MM.1S (cell line): ENCODE results near the gene ANKRD30A.

Experiments used
- CTCF ChIP-seq: fragments of 300-600 bp; sonication (generic); IDR thresholded peaks from 2 replicates; pipeline ENCODE4 v1.5.1; 2016; ENCODE audit warnings: antibody characterized with exemption, low read length, mixed read lengths
- EZH2 ChIP-seq: fragments of 300-600 bp; sonication (generic); optimal IDR thresholded peaks from 2 replicates; pipeline ENCODE3; 2017; ENCODE audit warnings: low read depth, mild to moderate bottlenecking, antibody characterized with exemption, low read length, mixed read lengths
- EZH2phosphoT487 ChIP-seq: fragments of 300-600 bp; sonication (generic); IDR thresholded peaks from 2 replicates; pipeline ENCODE4 v1.6.1; 2018; ENCODE audit warnings: antibody characterized with exemption, low read length

- TF ChIP-seq CTCF (no peak), EZH2 (no peak), EZH2phosphoT487 (no peak)
Measured at GRCh38 chr10:37379991-37380390, 254.6 kb downstream of the ANKRD30A start.
